Non-pigmented ciliary epithelial cell (primary cell): ENCODE data around the gene RMND1.
"Not testable (repeated sequence)": the region's sequence is repeated elsewhere in the genome, so short reads cannot be mapped to it uniquely, and the experiment has no call there.

Experiments used
- DNase-seq: peaks from one replicate; pipeline ENCODE4 v3.0.0-alpha.2; 2010; ENCODE audit warnings: low read depth

RMND1 gene

GRCh38 chr6:151452750-151453427, 963 bp upstream of the RMND1 start:
- DNase-seq = no peak

DNA sequence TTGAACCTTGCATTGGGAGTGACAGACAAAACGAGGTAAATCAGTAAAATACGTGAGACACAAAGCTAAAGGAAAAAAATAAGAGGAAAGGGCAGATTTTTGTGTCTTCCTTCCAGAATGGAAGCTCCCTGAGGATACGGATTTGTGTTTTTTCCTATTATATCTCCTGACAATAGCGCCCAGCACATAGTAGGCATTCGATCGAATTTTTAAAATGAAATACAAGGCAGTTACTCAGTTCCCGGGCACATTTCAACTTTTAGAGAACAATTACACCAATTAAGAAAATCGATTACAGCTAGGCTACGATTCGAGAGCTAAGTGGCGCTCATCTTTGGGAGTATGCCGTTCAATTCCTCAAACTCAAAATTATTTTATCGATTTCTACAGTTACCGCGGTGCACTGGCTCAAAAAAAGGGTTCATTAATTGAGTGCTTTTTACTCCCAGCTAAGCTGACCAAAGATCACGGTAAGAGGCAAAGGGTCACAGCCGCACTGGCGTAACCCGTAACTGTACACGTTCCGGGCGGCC, 443 bp downstream of the RMND1 start:
- DNase-seq = no peak

- not testable (repeated sequence) for DNase-seq
Observed at GRCh38 chr6:151450928-151451327, 998 bp downstream of the RMND1 start.

- DNase-seq = no peak
Observed at GRCh38 chr6:151448623-151449022, 3.3 kb downstream of the RMND1 start.

DNA sequence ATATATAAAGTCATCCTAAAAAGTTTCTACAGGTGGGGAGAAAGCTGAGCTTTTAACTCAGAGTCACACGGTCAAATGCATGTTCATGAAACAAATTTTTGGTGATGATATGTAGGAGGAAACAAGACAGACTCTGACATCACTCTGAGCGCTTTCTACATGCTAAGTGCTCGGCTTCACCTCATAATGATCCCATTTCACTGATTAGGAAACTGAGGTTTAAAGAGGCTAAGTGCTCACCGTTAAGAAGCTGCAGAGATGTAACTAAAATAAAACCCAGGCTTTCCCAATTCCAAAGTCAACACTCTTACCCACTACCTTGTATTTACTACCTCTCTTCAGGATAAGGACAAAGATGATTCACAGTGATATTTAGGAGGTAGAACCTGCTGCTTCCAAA, 4.7 kb downstream of the RMND1 start:
- DNase-seq = no peak

GRCh38 chr6:151445482-151445881, 6.4 kb downstream of the RMND1 start:
- peak; percentile 94 for DNase-seq

DNA sequence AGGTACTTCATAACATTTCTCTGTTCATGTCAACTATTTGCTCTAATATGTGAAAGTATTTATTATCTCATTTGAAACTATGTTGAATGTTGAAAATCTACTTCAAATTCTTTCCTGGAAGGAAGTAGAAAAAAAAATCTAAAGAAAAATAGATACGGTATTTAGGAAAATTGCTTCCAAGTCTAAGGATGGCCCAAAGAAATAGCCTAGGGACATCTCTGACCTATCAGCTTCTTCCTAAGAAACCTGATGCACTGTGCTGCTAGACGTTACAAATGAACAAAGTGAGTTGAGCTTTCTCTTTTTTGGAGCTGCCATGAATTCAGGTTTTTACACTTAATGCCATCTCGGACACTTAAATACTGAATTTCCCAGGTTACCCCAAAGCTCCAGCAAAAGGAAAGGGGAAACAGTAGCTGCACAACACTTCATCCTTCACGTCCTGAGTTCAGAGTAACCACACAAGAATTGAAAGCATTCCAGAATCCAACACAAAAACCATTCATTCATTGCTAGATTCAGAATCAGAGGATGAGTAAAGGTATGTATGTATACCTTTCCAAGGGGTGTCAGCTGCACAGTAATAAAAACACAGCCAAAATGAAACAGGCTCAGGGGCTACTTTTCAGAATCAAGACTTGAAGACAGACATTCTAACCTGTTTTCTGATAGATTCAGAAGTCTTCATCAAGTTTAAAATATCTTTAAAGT, 7.9 kb downstream of the RMND1 start:
- no peak for DNase-seq

GRCh38 chr6:151443454-151443853, 8.5 kb downstream of the RMND1 start:
- no peak for DNase-seq

DNA sequence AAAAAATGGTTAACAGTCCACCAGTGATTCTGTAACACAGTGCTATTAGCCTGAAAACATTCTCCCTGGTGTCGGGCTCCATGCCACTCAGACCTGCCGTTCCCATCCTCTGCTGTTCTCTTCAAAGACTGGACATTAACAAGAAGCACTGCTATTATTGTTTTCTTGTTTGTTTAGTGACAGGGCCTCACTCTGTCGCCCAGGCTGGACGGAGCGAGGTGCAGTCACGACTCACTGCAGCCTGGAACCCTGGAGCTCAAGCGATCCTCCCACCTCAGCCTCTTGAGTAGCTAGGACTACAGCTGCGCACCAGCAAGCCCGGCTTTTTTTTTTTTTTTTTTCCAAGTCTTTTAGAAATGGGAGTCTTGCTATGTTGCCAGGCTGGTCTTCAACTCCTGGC, 9.6 kb downstream of the RMND1 start:
- DNase-seq = no peak

- DNase-seq = no peak
Observed at GRCh38 chr6:151441390-151442166, 10.3 kb downstream of the RMND1 start.

GRCh38 chr6:151440930-151441329, 11.0 kb downstream of the RMND1 start:
- no peak for DNase-seq

DNA sequence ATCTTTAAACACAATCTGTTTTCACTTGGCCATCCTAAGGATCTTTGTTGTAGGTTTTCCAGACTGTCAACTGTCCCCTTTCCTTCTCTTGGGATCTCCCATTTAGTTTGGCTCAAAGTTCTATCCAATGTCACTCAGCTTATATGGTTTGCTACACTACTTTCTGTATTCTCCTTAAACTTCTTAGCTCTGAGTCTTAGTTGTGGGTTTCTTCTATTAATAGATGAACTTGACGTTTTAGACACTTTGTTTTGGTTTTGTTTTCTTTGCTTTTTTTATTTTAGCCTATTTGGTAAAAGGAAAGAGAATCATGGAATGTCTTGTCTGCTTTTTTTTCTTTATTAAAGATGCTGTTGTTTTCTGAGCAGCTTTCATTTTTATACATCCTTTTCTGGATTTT, 11.4 kb downstream of the RMND1 start:
- DNase-seq = no peak

- DNase-seq = no peak
Observed at GRCh38 chr6:151437401-151437800, 14.5 kb downstream of the RMND1 start.

DNA sequence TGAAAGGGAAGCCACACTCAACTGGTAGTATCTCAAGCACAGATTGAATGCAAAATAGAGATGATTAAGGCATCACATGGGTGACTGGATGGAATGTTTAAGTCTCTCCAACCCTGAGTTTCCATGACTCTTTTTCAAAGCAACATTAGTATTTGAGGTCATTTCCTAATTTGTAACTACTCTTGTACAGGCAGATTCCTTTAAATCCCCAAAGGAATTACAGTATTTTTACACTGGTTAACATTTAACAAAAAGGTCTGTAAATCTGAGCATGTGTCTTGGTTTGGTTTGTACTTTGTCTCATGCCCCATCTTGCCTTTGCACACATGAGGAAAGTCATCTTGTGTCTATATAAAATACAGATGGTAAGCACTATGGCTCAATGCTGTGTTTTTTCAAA, 15.1 kb downstream of the RMND1 start:
- DNase-seq = no peak

DNA sequence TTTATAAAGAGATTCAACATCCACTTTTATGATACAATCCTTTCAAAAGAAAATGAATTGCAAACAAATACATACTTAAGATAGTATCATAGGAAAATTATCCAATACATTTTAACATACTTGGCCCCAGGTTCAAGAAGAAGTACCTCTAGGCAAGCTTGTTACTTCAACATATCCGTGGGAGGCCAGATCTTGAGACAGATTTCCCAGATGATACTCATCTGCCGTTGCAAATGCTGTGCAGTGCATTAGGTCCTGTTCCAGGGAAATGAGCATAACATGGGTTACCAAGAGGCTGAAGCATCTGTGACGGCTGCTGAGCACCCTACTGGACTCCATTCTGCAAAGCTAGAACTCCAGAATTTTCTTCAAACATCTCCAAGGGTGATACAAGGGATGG, 15.6 kb downstream of the RMND1 start:
- DNase-seq = no peak

GRCh38 chr6:151434369-151434768, 17.6 kb downstream of the RMND1 start:
- DNase-seq = no peak

DNA sequence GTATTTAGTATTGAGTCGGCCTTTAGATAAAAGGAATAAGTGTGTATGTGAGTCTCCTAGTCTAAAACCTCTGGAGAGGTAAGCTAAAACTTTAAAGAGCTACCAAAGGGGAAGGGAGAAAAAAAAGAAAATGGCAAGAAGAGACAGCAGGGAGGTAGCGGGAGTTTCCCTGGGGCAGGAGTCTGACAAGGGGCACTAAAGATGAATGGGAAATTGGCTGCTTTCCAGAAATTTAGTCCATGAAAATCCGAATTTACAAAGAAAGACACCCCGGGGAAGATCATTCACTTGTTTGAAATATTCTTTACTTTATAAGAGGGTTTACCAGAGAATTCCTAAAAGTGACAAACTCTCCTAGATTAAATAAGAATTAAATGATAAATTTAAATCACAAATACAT, 19.3 kb downstream of the RMND1 start:
- DNase-seq = no peak

DNA sequence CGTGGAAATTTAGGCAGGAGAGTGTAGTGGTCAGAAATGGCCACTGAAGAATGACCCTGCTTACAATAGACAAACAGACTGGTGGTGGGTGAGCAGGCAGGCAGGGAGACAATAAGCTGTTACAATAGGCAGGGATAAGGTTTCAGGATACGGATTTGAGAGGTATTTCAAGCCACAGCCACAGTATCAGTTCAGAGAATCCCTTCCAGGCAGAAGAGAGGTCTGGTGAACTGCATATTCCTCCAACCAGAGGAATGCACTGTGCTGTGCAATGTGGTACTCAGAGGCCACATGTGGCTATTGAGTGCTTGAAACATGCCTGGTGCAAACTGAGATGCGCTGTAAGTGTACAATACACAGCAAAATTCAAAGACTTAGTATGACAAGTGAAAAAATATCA, 20.6 kb downstream of the RMND1 start:
- DNase-seq = no peak

GRCh38 chr6:151430886-151431285, 21.0 kb downstream of the RMND1 start:
- no peak for DNase-seq

DNA sequence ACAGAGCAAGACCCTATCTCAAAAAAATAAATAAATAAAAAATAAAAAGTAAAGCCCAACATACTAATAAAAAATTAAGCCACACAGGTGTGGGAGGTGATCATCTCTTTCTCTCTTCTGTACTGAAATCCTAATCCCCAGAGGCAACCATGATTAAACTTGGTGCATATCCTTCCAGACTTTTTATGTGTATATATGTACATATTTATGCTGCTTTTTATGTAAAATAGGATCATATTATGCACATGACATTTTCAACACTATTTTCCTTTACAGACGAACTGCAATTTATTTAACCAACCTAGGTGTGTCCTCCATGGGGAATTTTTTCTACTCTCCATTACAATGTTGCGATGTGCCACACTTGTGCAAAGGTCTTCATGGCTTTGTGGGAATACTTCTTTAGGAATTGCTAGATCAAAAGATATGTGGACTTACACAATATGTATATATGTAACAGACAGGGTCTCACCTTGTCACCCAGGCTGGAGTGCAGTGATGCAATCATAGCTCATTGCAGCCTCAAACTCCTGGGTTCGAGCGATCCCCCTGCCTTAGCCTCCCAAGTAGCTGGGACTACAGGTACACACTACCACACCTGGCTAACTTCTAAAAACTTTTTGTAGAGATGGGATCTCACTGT, 23.7 kb downstream of the RMND1 start:
- no peak for DNase-seq

DNA sequence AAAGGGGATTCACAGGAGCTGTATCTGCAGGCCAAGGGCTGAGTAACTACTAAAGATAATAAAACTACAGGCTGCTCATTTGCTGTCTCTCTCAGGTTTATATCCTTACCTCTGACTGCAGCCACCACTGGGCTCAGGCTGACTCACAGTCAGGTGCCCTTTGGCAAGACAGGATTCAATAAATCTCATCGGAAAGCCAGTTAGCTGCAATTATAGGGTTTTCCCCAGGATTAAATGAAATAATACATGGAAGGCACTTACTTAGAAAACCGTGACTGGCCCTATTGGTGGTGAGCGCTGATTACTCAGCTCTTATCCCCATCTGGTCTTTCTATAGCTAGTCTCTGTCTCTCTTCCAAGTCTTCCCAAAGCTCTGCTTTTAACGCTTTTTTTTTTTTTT, 26.4 kb downstream of the RMND1 start:
- DNase-seq = no peak

DNA sequence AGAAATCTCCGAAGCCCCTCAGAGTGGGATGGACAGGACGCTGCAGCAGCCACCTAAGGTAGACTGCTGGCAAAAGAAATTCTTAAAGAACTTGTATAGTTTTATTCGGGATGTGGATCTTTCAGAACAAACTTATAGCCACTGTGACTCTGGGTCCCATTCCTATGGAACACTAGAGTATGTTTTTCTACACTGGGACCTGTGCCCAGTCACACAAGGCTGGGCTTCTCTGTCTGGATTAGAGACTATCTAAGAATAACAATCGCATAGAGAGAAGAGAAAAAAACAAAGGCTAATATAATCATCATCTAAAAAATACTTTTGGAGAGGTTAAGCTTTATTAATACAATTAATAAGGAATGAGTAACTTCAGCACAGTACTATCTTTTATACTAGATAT, 28.9 kb downstream of the RMND1 start:
- DNase-seq = no peak
